NCI-H748 (cell line): ENCODE data around the gene COL5A1.

Source experiments
- DNase-seq: peaks from one replicate; lab custom pipeline; 2025; ENCODE audit not compliant: unreplicated experiment; lab: John Stamatoyannopoulos, UW

Gene COL5A1

DNA sequence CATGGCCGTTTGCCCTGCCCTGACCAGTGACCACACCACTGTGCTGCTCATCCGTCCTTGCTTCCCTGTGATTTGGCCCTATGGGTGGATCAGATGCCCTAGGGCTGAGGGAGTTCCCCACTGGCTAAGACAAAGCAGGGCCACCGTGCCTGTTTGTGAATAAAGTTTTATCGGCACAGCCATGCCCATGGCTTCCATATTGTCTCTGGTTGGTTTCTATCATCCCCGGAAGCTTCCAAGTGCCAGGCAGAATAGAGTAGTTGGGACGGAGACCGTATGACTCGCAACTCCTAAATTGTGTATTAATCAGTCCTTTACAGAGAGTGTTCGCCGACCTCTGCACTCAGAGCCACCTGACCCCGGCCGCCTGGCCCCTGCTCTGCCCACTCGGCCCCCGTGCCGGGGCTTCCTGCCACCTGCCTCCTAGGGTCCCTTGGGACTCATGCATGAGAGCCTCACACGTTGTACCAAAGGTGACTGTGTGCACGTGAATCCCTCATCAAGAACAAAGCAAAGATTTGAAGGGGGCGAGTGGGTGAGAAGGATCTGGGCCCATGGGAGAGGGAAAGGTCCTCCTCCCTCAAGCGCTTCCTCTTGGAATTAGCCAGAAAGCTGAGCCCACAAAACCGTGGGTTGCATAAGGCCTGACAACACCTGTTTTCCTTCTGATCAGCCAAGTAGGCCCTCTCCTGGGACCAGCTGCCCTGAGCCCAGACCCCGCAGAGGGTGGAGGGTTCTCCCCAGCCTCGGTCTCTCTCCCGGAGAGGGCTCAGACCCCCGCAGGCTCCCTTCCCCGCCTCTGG is 227.3 kb downstream of the COL5A1 start:
- DNase-seq: no peak

DNA sequence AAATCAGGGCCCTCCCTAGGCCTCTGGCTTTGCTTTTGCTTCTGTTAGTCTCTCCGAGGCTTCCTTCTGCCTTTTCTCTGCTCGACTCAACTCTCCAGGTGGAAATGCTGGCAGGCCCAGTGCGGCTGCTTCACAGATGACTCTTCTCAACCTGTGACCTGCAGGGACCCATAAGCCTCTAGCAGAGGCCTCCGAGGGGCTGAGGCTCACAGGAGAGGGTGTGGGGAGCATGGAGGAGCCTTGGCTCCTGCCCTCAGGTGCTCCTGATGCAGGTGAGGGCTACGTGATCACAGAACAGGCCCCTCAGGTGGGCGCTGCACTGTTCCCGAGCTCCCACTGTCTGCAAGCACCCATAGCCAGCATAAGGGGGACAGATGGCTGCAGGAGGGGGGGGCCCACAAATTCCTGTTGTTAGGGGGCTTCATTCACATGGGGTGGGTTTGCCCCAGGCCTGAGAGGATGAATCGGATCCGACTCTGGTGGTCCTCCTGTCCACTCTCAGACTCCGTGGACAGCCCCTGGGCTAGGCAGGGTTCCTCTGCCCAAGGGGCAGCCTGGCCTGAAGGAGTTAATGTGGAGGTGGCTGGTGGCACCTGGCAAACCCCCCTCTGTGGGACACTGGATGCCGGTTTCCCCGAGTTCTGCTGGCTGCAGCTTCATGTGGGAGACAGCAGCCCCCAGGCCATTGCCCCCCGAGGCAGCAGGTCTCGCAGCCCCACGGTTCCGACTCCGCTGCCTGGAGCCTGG is 228.1 kb downstream of the COL5A1 start:
- DNase-seq: no peak

DNA sequence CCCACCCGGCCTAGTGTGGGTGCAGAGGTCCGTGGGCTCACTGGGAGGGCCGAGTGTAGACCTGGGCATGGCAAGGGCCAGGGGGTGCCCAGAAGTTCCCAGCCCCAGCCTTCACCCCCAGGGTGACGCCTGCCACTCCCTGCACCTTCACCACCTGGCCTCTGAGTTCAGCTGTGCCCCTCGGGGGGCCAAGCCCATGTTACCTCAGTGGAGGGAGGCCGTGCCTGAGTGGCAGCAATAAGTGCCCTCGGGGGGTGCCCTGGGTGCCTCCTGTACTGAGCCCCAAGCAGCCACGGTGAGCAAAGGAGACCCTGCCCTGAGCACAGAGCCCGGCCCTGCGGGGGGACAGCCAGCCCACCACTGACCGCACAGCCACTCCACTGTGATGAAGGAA is 228.7 kb downstream of the COL5A1 start:
- DNase-seq: no peak

DNA sequence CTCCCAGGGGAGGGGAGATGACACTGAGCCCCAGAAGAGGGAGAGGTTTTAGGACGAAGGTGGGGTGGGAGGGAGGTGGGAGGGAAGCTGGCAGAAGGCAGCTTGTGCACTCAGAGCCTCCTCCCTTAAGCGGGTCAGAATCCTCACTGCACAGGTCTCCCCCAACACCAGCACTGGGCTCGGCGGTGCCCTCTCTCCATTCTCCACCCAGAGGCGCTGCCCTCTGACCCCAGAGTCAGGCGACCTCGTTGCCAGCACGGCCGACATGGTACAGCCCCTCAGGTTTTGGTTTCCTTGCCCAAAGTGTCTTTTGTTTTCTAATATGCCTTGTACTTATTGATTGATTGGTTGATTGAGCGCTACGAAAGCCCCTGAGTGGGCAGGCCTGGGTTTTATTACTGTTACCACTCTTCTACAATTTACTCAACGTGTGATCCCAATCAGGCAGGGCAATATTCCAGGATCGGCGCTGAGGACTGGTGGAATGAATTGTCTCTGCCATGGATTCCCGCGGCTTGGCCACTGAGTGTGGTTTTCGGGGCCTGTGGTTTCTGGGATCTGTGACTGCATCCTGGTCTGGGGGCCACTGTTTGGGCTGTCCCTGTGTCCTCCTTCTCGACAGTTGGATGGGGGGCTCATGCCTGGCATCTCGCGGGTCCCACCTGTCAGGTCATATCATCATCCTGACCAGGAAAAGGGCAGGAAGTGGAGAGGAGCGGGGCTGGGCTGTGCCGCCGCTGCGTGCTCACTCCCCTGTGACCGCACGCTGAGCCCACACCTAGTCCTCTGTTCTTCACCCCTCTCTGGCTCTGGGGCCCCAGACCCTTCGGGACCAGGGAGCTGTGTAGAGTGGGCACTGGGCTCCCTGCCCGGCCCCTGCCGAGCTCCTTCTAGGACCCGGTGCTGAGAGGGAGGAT is 229.4 kb downstream of the COL5A1 start:
- DNase-seq: no peak

DNA sequence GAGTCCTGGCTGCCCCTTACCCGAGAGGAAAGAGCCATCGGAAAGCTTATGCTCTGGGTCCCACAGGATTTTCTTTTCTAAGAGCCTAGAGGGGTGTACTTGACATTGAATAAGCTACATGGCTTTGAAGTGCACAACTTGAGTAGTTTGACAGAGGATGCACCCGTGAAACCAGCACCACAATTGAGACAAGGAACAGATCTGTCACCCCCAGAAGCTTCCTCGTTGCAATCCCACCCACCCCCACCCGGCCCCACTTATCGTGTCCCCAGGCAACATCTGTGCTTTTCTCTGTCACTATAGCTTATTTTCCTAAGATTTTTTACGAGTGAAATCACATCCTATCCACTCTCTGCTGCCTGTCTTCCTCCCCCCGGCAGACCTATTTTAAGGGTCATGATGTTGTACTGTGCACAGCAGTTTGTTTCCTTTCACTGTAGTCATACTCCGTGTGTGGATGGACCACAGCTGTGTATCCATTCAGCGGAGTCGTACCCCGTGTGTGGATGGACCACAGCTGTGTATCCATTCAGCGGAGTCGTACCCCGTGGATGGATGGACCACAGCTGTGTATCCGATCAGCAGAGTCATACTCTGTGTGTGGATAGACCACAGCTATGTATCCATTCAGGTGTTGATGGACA is 230.2 kb downstream of the COL5A1 start:
- no peak for DNase-seq

DNA sequence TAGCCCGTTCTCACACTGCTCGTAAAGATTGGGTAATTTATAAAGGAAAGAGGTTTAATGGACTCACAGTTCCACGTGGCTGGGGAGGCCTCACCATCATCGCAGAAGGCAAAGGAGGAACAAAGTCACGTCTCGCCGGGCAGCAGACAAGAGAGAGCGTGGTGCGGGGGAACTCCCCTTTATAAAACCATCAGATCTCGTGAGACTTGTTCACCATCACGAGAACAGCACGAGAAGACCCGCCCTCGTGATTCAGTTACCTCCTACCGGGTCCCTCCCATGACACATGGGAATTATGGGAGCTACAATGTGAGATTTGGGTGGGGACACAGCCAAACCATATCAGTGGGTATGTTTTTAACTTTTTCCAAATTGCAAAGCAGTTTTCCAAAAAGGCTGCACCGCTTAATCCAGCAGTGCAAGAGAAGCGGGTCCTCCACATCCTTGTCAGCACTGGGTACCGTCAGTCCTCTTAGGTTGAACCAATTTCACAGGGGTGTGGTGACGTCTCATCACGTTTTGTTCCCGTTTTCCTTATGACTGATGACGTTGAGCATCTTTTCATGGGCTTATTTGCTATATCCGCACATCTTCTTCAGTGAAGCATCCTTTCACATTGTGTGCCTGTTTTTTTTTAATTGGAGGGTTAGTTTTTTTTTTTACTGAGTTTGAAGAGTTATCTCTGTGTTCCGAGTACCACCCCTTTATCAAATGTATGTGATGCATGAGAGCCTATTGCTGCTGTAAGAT is 231.1 kb downstream of the COL5A1 start:
- DNase-seq: peak; percentile 7

DNA sequence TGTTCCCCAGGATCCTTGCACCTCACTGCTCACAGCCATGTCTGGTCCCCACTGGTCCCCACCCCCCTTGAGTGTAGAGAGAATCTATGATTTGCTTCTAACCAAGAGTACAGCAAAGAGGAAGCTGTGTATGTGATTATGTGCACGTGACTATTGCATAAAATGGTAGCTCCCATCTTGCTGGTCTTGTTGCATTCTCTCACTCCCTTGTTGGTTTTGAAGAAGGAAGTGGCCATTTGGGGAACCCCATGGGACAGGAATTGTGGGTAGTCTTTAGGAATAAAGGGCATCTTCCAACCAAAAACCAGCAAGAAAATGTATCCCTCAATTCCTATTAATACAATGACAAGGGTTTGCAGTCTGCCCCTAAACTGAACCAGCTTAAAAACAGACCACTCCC is 233.8 kb downstream of the COL5A1 start:
- no peak for DNase-seq

DNA sequence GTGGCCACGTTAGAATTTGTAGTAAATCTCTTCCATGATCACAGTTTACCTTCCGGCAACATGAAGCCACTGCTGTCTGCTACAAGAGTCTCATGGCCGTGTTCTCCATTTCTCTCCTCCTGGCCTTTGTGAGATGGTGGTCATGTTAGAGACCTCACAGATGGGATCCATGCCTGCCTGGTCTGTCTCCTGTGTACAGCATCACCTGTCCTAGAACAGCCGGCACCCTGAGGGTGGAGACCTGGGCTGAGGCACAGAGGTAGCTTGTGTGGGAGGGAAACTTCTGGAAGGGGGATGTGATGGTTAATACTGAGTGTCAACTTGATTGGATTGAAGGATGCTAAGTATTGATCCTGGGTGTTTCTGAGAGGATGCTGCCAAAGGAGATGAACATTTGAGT is 235.9 kb downstream of the COL5A1 start:
- no peak for DNase-seq

DNA sequence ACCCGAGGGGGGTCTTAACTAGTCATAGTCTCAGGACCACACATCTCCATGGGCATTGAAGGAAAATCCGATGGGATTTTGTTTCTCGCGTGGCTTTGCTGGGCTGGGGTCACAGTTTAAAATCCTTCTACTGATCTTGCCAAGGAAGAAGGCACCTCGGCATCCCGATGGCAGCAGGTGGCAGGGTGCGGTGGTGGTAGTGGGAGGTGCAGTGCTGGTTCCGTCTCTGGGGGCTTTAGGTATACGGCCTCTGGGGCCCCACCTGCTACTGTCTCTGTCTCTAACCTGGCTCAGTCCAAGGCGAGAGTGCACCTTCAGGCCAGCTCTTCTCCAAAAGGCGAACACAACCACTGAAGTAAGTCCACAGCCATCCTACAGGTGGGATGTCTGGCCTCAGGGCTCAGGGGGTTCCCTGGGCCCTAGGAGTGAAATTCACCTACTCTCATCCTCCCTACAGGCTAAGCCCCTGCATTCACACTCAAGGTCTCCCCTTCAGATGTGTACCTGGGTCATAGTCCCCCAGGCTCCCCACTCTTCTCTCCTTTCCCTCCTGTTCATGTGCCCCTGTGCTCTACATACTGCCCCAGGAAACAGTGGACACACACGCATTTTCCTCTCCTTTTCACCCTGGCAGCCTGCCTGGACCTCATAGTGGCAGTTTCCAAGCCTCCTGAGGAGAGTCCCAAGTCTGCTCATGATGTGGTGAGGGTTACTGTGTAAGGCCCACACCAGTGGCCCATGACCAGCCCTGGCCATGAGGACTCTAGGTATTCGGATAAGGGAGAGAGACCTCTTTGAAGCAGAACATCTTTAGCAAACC is 238.3 kb downstream of the COL5A1 start:
- DNase-seq: no peak

DNA sequence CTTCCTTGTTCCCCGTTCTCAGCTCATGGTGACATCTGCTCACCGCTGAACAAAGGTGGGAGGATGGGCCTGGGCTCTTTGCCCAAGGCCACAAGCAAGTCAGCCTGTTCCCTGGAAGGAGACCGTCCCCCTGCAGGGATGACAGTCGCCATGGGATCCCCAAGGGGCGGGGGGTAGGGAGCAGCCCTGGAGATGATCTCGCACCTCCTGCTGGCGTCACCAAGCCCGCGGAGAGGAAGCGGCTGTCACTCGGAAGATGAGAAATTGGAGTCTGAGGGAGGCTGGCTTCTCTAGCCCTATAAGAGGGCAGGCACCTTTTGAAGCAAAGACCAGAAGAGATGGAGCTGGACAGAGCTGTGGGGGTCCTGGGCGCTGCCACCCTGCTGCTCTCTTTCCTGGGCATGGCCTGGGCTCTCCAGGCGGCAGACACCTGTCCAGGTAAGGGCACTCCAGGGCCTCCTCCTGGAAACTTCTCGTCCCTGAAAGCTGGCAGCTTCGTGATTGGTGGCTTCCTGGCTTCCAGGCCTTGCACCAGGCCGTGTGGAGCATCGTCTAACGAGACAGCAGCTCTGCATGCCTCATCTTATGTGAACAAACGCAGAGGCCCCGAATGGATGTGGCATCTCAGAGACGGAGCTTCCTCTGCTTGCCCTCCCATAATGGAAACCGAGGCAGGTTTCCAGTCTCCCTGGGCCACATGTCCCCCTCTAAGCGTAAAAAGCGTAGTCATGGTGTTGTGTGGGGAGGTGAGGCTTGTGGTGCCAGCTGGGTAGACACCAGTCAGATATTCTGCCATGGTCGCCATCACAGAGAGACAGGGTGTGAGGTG is 239.1 kb downstream of the COL5A1 start, which contains the start of gene FCN2:
Gene FCN2, plus strand, starts transcription at position 327 of the 829 bp plus-strand sequence. Its CDS starts 12 bp downstream, at position 339.
- no peak for DNase-seq

DNA sequence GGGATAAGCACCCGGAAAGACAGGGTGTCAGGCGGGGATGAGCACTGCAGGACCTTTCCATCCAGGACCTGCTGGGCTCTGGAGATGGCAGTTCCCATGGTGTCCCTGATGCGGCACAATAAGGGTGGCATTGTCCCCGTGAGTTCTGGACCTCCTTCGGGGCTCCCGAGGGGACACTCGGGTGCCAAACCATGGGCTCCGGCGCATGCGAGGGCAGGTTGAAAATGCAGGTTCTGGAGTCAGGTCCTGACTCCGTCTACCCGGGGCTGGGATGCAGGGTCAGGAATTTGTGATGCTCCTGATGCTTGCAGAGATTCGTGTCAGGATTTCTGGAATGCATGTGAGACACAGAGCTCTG is 239.7 kb downstream of the COL5A1 start:
- no peak for DNase-seq

DNA sequence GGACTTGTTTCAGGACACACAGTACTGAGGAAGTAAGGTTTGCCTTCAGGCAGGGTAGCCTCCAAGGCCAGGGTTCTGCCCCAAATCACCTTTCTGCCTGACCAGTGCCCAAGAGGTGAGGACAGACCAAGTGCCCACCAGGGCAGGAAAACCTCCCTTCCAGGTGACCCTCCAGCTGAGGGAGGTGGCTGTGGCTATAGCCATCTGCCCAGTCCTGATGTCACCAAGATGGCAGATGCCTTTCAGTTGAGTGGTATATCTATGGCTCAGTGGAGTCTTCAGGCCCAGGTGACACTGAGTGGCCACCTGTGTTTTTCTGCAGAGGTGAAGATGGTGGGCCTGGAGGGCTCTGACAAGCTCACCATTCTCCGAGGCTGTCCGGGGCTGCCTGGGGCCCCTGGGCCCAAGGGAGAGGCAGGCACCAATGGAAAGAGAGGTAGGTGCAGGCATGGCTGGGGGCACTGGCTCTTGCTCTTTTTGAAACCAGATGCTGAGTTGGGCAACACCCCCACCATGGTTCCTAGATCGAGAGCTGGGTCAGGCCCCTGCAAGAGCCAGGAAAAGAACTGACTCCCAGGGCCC is 240.7 kb downstream of the COL5A1 start:
- no peak for DNase-seq

DNA sequence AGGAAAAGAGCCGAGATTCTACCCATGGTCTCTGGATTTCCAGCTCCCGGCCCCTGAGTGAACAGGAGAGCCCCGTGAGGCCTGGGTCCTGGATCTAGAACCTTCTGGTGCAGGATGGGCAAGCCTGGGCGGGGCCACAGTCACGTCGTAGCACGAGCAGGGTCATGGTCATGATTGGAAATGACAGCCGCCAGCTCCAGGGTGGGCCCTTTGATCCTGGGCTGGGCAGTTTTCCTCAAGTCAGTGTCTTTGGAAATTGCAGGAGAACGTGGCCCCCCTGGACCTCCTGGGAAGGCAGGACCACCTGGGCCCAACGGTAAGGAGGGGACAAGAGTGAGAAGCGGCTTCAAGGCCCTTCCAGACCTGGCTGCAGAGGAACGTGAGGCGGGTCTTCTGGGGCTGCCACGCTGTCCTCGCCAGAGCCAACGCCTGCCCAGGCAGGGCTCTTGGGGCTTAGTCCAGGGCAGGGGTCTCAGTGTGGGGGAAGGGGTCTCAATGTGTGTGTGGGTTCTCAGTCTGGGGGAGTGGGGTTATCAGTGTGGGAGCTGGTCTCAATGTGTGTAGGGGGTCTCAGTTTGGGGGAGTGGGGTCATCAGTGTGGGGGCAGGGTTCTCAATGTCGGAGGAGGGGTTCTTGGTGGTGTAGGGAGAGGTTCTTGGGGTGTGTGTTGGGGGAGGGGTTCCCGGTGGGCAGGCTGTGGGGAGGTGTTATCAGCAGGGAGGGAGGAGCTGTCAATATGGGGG is 241.6 kb downstream of the COL5A1 start:
- DNase-seq: no peak

DNA sequence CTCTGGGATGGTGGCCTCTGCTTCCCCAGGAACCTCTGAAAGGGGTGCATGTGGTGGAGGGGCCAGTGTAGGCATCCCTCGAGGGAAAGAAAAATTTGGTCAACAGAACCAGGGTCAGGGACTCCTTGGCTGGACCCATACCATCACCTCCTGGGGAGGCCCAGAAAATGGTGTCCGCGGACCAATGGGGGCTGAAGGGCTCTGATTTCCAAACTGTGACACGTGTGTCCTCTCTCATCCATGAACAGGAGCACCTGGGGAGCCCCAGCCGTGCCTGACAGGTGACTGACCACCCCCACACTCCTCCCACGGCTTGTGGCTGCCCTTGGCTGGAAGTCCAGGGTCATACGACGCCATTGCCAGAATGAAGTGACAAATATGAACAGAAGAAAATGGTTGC is 242.9 kb downstream of the COL5A1 start:
- DNase-seq: no peak

DNA sequence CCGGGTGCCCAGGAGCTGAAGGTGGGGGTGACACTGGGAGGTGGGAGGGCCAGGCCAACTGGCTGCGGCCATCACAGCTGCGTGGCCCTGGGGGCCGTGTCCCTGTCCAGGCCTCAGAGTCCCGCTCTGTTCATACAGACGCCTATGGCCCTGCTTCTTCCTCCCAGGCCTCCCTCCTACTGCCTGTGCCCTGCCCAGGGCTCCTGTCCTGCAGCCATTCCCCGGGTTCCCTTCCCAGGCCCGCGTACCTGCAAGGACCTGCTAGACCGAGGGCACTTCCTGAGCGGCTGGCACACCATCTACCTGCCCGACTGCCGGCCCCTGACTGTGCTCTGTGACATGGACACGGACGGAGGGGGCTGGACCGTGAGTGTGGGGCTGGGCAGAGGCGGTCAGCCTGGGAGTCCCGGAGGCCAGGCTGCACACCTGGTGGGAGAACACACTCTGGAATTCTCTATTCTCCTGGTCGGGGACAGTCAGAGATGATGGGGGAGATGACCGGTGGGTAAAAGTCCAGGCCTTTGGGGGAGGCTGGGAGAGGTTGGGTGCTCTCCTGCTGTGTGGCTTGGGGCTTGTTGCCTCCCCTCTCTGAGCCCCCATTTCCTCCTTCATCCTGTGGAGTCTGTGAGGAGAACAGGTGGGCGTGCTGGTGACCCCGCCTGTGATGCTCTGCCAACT is 243.5 kb downstream of the COL5A1 start:
- DNase-seq: no peak

DNA sequence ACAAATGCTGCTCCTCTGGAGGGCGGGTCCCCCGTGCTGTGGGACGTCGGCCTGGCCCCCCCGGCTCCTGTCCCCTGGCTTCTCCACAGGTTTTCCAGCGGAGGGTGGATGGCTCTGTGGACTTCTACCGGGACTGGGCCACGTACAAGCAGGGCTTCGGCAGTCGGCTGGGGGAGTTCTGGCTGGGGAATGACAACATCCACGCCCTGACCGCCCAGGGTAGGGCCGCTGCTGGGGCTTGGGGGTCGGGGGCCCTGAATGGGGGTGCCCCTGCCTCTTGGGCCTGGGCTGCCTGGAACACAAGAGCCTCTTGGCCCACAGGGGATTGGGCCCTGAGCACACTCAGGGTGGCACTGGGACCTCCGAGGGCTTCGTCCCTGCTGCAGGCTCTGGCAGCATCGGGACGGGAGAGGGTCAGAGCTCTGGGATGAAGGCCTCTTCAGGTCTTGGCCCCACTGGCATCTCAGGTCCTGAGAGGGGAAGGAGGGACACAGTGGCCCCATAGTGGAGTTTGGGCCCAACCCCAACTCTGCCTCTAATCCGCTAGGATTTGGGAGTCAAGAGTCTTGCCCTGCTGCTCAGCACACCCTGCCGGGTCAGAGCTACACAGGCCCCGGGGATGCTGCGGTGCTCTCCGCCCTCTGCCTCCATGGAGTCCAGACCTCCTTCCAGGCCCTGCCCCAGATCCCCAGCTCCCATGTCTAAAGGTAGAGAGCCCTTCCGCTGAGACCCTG is 244.2 kb downstream of the COL5A1 start:
- no peak for DNase-seq
